Ecto neural progenitor cell (in vitro differentiated cells): ENCODE measurements around the gene P2RY14.

ENCODE experiments used
- DNase-seq: peaks from one replicate; pipeline ENCODE4 v3.0.0-alpha.2; 2018; ENCODE audit warnings: low spot score

The P2RY14 gene

DNA sequence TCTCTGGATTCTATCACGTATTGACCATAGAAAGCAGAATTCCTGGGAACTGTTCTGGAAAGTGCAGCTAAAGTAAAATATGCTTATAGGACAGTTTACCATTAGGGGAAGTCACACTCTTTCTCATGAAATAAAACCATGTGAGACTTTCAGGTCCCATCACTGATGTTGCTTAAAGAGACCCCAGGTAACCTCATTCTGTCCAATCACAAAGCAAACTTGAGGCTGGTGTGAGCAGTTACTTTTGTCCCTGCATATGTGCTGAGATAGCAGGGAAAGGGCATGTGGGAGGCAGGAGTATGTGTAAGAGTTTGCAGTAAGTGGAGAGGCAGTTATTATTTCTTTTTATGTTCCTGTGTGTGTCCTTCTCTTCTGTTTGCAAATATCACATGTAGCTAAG is 22.2 kb upstream of the P2RY14 start:
- DNase-seq = no peak

DNA sequence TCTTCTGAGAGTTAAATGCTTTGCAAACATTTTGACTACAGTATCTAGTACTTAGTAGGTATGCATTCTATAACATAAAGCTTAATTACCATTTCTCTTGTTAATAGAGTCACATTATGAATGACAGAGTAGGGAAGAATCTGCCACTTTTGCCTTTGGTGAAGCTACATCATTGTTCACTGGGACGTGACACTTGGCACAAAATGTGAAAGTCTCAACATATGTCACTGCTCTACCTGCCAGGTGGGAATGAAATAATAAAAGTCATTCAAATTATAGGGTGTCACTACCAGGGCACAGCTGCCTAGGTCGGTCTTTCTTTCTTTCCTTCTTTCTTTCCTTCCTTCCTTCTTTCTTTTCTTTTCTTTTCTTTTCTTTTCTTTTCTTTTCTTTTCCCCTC is 20.7 kb upstream of the P2RY14 start:
- DNase-seq = no peak

DNA sequence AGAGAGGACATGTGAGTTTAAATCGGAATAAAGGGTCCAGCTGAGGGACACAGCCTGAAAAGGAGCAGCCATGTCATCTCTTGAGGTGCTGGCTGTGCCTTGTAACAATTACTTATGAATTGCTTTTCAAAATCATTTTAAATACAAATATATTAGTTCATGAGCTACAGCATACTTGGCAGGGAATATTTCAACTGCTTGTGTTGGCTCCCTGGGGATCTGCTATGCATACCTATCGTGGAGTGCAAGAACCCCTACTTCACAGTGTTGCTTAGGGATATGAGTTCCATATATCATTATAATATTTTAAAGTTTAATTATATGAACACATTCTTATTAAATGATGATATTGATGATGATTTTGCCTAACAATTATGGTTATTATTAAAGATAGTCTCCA is 19.1 kb upstream of the P2RY14 start:
- DNase-seq = no peak

DNA sequence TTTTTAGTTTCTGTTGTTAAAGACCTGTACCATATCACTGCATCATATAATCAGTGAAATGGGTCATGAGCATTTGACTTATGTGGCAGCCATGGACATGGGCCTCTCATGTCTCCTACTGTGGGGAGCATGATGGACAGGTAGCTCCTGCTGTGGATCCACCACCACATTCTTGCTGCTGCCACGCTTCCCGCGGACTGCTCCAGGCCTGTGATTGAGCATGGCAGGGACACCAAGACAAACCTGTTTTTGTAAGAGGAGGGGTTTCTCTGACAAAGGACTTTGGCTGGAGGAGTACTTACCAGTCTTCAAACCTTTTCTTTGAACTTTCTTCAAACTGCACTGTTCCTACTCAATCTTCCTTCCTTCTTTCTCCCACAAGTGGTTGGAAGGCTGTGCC is 17.9 kb upstream of the P2RY14 start:
- no peak for DNase-seq

DNA sequence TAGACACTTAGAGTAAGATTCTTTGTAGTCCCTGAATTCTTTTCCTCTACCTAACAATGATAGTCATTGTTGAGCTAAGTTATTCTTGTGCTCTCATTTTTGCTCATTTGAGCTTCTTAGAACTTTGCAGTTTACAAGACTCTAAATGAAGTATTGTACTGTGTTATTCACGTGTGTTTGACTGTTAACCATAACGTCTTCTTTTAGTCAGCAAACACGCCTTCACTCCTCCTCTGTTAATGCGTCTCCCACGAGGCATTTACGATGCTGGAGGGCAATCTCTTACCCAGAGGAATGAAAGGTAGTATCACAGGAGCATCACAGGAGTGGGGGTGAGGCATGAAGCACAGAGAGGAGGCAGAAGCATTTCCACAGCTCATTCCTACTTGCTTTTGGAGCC is 14.8 kb upstream of the P2RY14 start:
- no peak for DNase-seq

DNA sequence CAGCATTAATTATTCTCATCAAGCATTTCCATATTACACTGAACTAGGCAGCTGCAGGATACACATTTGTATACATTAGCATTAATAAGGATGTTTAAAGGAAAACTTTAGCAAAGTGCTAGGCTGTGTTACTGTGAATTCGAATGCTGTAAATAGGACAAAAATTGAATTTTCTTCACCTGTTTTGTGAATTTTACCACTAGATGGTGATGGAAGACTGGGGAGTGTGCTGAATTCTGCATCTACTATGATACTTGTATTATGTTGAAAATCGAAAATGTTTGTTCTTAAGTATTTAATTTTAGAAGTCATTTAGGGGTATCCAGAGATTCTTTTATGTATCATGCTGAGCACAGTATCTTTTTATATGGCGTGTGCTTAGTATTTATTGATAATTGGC is 12.3 kb upstream of the P2RY14 start:
- DNase-seq = no peak

DNA sequence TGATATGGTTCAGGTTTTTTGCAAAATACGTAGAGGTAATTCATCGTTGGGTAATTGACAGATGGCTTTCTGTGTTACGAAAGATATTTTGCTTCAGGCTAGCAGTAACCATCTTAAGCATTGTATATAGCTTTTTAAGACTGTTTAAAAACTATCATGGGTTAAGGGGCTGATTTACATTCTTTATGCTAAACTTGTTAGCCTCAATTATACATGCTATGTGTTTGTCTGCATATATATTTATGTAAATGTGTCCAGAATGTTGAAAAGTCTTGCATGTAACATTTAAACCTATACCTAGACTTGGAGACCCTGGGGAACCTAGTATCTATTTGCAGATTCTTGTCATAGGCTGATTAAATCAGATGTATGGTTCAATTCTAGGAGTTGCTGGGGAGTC is 11.1 kb upstream of the P2RY14 start:
- DNase-seq = no peak

DNA sequence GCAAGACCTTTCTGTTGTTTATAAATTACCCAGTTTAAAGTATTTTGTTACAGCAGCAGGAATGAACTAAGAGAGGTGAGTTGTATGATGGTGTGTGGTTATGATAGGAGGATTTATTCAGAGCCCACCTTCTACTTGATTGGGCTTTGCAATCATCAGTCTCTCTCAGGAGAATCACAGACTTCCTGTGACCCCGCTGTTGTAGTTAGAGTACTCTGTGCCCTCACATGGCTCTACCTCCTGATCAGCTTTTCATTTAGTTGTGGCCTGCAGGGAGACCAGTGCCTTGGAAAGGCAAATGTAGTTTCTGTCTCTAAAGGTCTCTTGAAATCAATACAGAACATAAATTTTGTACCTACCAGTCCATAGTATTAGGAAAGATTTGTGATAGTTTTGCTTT is 7.6 kb upstream of the P2RY14 start:
- DNase-seq = no peak

DNA sequence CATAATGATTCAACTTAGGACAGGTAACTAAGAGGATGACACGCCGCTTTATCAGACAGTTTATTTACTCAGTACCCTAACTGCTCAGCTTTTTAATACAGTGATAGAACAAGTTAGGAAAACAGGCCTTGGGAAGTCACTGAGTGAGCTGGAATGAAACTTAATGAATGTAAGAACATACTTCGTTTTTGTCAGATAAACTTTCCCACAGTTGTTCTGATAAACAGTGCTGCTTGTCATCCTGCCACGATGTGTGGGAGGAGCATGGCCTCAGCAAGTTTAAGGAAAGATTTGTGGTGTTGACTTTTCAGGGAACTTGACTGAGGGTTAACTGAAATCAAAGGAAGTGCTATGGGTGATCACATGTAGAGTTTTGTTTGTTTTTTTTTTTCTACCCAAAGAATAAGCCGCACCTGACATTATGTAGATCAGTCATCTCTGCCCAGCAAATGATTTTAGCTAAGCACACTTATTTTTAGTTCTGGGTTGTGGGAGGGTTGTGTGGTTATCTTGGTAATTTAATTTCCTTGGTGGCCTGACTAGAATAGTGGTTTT is 5.6 kb upstream of the P2RY14 start:
- DNase-seq = no peak

DNA sequence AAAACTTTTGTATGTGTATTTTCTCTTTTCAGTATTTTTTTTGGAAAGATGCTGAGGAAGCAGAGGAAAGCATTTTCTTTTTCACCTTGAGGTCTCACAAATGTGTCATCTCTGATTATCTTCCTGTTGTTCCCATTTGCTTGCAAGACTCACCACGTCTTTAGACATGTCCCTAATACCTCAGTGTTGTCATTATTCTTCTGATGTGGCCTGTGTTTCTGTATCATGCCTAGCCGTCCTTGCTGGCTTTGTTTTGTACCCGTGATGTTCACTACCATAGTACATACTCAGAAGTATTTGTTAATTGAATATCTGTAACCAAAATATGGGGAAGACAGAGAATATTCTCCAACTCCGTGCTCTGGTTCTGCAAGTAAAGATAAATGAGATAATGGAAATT is 5.0 kb upstream of the P2RY14 start:
- DNase-seq = no peak

DNA sequence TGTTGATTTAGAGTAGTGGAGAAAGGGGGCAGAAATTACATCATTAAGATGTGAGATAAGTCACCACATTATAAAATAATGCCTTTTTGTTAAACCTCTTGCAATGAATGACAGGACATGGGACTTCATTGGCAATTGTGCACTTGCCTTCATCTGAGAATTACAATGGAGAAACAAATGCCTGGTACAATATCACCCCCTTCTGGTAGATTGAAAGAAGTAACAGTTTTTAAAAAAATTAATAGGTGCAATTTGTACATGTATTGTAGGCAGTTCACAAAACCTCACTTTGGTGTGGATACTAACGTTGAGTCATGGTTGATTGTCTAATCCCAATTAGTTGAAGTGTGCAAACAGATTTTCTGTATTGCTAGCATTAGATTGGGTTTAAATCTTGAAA is 4.6 kb upstream of the P2RY14 start:
- no peak for DNase-seq

DNA sequence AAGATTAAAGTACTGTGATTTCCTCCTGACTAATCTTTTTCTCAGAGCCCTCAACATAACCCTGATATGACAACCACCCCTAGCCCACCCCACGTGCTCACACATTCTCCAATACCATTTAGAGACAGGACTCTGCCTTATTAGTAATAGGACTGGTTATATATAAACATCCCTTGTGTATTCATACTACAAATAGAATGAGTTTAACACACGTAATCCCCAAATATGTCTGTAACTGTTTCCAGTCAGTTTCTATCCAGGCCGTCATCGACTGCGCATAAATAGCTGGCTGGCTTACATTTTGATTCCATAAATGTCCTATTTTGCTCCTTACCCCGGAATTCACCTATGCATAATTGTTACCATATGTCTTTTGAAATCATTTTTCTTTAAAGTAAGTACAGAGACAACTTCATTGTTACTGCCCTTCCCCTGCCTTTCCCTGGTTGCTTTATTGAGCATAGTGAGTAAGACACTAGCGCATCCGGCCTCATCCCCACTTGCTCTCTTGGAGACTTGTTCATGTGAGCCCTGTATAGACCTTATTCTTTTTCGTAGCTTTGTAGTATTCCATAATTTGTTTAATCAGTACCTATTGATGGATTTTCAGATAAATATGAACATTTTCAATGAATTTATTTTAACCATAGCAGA is 3.5 kb upstream of the P2RY14 start:
- no peak for DNase-seq

DNA sequence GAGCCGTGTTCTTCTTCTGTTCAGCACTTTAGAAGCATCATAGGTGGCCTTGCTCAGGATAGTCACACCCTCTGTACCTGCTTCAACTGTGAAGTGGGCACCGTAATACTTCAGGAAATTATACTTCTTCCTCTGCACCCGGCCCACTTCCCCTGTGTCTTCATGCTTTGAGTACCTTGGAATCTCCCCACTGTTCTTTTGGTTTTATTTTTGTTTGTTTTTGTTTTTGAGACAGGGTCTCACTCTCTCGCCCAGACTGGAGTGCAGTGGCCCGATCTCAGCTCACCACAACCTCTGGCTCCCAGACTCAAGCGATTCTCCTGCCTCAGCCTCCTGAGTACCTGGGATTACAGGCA is 1.7 kb downstream of the P2RY14 start:
- DNase-seq = no peak

DNA sequence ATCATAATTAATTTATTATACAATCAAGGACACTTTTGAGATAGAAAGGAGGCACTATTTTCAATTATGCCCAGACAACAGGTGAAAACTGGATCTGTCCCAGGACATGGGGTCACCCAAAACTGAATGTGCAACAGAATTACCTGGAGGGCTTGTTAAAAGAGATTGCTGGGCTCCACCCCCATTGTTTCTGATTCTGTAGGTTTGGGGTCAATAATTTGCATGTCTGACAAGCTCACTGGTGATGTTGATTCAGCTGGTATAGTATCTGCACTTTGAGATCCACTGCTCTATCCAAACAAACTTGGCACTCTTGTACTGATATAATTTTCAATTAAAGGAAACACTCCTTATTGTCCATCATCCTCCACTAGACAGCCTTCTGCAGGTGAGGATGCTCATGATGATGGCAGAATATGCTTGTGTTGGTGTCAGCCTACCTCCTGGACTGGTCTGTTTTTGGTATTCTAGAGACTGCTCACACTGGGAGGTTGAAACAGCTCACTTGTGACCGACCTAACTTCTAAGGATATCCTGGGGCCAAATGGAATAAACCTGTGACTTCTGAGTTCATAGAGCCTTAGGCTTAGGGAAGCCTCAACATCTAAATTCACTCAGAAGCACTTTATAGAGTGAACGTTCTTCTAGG is 2.2 kb downstream of the P2RY14 start:
- DNase-seq = no peak

DNA sequence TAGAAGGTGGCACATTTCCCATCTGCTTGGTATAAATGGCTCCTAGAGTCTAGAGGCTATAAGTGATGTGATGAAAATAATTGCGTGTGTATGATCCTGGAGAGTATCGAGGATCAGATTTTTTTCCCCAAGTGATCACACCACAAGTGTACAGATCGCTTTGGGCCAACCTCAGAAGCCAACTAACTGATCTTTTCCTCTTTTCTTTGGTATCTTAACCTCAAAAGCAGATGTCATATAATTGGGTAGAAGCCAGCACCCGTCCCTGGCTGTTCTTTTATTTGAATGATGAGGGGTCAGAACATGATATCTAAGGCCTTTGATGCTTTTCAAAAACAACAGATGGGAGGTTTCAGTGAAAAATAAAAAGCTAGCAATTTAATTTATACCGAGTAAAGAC is 3.3 kb downstream of the P2RY14 start:
- DNase-seq = no peak

DNA sequence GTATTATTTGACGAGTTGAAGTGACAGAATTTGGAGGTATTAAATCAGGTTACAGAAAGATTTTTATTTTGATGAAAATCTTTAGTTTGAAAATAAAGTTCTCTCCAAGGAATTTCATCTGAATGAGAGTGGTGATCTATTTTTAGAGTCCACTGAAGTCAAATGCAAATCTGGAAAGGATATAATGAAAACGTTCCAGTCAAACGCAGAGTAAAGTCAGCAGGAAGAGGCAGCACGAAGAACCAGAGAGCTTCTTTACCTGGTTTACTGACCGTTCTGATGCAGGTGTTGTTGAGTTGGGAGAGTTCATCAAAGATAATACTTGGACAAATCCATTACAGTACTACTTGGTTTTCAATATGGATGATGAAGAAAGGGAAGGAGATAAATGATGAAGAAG is 8.7 kb downstream of the P2RY14 start:
- DNase-seq = no peak

DNA sequence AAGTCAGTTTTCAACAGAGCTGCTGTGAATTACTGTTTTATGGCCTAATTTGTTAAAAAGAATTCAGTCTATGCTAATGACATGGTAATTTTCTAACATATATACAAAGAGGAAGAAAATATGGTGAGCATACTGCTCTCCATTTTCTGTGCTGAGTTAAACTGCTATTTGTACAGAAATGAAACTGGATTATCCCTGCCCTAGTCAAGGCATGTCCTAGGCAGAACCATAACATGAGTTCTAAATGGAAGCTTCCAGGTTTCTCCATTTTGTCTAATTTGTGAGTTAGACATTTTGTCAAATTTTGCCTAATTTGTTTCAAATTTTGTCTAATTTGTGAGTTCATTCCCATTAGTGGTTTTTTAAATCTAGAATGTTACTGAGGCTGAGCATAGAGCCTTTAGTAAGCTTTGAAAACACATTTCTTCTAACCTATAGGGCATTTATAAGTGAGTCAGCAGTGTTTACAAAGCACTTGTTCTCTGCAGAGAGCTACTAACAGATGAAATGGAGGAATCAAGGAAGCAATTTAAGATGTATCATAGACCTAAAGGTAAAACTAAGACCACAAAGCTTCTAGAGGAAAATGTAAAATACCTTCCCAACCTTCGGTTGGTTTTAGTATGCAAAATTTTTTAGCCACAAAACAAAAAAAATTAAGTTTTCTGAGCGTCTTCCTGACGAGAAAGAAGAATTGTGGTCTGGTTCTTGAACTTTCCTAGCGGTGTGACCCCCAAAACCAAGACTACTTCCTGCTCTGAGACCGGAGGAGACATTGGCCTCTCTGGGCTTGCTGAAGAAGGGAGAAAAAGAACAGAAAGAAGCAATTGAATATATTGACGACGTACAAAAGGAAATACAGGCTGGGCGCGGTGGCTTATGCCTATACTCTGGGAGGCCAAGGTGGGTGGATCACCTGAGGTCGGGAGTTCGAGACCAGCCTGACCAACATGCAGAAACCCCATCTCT is 9.8 kb downstream of the P2RY14 start:
- no peak for DNase-seq

DNA sequence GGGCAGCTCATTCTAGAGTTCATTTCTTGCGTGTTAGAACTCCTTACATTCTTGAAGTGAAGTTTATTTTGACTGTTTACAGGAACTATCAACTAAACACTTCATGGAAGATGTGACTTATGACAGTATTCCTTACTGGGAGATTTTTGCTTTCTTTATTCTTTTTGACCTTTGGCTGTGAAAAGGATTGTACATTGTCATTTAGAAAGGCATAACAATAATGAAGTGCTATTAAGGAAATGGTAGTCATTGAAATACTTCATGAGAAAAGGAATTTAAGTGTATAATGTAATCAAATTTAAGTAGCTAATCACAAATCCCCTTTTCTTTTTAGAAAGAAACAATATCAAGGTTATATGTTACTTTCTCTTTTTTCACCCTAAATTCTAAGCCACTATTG is 11.3 kb downstream of the P2RY14 start:
- DNase-seq = no peak

DNA sequence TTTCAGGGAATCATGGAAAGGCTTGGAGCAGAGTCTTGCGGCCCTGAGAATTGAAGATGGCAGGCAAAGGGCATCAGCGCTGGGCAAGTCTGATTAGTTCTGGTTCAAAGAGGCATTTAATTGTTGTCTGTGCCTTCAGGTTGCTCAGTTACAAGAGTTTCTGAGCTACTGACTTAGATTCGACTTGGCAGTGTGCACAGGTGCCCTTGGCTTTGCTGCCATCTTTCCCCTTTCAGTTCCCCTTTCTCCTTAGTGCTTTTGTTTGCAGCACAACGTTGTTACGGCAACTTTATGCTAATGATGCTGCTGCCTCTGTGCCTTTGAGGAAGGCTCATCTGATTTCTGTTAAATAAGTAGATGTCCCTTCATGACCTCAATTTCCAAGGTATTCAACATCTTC is 12.5 kb downstream of the P2RY14 start:
- no peak for DNase-seq

DNA sequence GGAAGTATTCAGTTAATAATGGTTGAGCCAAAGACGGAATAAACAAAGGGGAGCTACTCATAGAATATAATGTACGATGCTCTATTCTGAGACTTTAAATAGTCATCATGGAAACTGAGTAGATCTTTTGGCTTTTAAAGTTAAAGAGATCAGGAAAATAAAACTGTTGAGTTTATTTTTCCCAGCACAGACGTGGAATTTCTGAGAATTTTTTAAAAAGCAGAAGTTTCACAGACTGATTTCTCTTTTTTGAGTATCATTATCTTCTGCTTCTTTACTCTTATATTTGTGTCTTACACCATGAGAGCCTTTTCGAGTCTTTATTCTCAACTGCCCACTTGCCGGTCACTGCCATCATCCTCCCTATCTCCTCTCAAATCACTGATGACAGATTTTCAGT is 13.2 kb downstream of the P2RY14 start:
- DNase-seq = no peak

DNA sequence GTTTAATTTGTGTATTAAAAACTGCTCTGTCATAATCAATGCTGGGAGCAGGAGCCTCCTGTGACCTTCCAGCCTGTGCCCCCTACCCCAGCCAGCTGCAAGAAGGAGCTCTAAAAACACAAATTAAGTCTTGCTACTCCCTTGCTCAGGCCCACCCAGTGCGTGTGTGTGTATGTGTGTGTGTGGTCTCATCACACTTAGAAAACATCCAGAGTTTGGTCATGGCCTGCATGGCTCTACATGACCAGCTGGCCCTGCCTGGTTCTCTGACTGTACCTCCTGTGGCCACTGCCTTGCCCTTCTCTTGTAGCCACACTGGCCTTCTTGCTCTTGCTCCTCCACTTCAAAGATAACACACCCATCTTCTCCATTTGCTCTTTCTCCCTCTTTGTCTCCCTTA is 13.7 kb downstream of the P2RY14 start:
- no peak for DNase-seq

DNA sequence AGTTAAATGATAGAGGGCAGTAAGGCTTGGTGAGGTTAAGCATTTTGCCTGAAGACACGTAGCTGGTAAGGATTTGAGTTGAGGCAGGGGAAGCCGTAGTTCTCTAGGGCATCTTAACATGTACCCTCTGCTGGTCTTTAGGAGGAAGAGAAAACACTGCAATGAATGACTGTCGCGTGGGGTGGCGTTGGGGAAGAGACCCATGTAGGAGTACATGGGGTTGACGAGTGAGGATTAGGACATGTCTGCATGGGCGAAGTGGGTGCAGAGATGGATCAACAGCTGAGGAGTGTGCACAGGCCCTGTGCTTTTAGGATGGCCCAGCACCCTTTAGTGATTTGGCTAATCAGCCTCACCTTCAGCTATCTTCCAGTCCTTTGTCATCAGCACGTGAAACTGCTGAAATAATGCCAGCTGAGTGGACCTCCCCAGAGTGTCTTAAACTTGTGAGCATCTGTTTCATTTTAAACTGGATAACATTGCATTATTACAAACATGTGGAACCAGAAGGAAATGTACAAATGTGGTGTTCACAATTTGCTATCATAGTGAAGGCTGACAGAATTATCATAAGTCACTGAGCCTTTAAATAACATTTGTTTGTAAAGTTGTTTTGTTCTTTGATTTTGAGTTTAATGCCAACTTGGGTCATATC is 15.3 kb downstream of the P2RY14 start:
- DNase-seq = no peak
